ENCODE data around the gene PCTP.

Gene PCTP

DNA sequence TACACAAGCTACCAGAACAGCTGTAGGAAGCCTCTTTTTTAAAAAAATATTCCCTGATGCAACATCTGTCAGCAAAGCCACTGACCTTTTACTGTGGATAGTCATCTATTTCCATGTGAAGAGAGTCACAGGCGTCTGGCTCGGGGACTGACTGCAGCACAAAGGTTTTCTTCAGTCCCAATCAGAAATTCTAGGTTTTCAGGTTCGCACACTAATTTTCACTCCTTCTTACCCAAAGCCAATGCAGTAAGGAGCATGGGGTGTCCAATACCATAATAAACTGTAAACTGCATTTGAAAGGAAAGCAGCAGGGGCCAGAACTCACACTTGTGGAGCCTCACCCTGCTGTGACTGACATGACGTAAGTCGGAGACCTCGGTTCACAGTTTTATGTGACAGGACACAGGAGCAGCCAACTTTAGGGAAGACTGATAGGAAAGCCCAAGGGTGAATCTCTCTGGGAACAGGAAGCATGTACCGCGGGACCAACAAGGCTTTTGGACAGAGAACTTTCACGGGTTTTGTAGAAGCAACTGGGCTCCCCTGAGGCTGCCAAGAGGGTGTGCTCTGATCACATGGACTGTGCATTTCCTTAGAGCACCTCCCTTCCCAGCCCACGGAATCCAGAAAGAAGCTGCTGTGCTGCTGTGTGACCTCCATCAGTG, 19.1 kb upstream of the PCTP start:
- no peaks in the 10 kb centered on the region for H3K9me2 ChIP-seq (ENCODE audit: low read depth, low read length)
- H3K36me3 ChIP-seq (ENCODE audit: insufficient read depth, low read length), result no peaks in the 10 kb centered on the region
- TF ChIP-seq, protein P1, sequence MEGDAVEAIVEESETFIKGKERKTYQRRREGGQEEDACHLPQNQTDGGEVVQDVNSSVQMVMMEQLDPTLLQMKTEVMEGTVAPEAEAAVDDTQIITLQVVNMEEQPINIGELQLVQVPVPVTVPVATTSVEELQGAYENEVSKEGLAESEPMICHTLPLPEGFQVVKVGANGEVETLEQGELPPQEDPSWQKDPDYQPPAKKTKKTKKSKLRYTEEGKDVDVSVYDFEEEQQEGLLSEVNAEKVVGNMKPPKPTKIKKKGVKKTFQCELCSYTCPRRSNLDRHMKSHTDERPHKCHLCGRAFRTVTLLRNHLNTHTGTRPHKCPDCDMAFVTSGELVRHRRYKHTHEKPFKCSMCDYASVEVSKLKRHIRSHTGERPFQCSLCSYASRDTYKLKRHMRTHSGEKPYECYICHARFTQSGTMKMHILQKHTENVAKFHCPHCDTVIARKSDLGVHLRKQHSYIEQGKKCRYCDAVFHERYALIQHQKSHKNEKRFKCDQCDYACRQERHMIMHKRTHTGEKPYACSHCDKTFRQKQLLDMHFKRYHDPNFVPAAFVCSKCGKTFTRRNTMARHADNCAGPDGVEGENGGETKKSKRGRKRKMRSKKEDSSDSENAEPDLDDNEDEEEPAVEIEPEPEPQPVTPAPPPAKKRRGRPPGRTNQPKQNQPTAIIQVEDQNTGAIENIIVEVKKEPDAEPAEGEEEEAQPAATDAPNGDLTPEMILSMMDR (IDR thresholded peaks at IDR 0.05; ENCODE audit: low read length), result no peak
- TF ChIP-seq EZH2 (IDR thresholded peaks at IDR 0.05; ENCODE audit: borderline replicate concordance, low read length), result no peak
- no peaks in the 10 kb centered on the region for H3K27me3 ChIP-seq (ENCODE audit: insufficient read depth, low read length)
- H3K4me2 ChIP-seq (ENCODE audit: low read length), result no peak overlapping the region
- H3F3A ChIP-seq (ENCODE audit: insufficient read depth, low read length), result no peaks in the 10 kb centered on the region
- H3K9ac ChIP-seq (ENCODE audit: low read length), result no peak overlapping the region
- no peaks in the 10 kb centered on the region for H3K4me1 ChIP-seq (ENCODE audit: insufficient read depth, low read length, severe bottlenecking)
- H3K4me3 ChIP-seq (ENCODE audit: low read depth, low read length, poor library complexity, severe bottlenecking), result no peak overlapping the region
- H3K27ac ChIP-seq (ENCODE audit: low read depth, low read length, poor library complexity, severe bottlenecking), result no peak overlapping the region
- no peaks in the 10 kb centered on the region for H3K79me2 ChIP-seq (ENCODE audit: insufficient read depth, low read length)
- no peak overlapping the region for H2AFZ ChIP-seq (ENCODE audit: low read length)
- H4K20me1 ChIP-seq (ENCODE audit: insufficient read depth, low read length), result no peaks in the 10 kb centered on the region
- H3K9me3 ChIP-seq (ENCODE audit: low read length), result no peaks in the 10 kb centered on the region

DNA sequence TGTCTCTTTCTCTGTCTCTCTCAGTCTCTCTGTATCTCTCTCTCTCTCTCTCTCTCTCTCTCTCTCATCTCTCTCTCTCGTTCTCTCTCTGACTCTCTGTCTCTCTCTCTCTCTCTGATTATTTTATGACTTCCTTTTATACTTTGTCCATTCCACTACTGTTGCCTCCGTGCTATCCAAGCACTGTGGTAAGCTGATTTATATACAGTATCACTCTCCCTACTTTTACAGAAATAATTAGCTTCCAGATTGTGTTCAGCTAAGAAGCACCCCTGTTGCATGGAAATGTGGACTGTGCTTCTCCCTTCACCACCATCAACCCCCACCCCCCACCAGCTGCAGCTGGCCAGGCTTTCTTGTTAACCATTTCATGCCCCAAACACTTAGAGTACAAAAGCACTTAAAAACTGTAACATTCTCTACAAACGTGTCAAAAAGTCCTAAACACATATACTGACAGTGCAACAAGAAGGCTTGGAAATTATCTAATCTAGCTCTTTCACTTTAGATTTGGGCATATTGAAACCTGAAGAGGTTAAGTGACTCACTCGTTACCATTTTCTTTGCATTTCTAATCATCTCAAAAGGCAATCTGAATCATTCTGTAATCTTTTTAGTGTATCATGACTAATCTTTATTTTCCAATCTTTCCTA, 16.6 kb upstream of the PCTP start:
- H3K27ac ChIP-seq (ENCODE audit: low read depth, low read length, poor library complexity, severe bottlenecking), result no peak overlapping the region
- no peaks in the 10 kb centered on the region for H3K27me3 ChIP-seq (ENCODE audit: insufficient read depth, low read length)
- no peak for TF ChIP-seq EZH2 (IDR thresholded peaks at IDR 0.05; ENCODE audit: borderline replicate concordance, low read length)
- TF ChIP-seq, protein P1 (IDR thresholded peaks at IDR 0.05; ENCODE audit: low read length), result no peak
- no peaks in the 10 kb centered on the region for H4K20me1 ChIP-seq (ENCODE audit: insufficient read depth, low read length)
- H2AFZ ChIP-seq (ENCODE audit: low read length), result no peak overlapping the region
- H3K79me2 ChIP-seq (ENCODE audit: insufficient read depth, low read length), result no peaks in the 10 kb centered on the region
- no peaks in the 10 kb centered on the region for H3K9me3 ChIP-seq (ENCODE audit: low read length)
- H3K4me2 ChIP-seq (ENCODE audit: low read length), result no peak overlapping the region
- H3K4me3 ChIP-seq (ENCODE audit: low read depth, low read length, poor library complexity, severe bottlenecking), result no peak overlapping the region
- no peaks in the 10 kb centered on the region for H3K36me3 ChIP-seq (ENCODE audit: insufficient read depth, low read length)
- H3K4me1 ChIP-seq (ENCODE audit: insufficient read depth, low read length, severe bottlenecking), result no peaks in the 10 kb centered on the region
- no peaks in the 10 kb centered on the region for H3F3A ChIP-seq (ENCODE audit: insufficient read depth, low read length)
- no peak overlapping the region for H3K9ac ChIP-seq (ENCODE audit: low read length)
- H3K9me2 ChIP-seq (ENCODE audit: low read depth, low read length), result no peaks in the 10 kb centered on the region

DNA sequence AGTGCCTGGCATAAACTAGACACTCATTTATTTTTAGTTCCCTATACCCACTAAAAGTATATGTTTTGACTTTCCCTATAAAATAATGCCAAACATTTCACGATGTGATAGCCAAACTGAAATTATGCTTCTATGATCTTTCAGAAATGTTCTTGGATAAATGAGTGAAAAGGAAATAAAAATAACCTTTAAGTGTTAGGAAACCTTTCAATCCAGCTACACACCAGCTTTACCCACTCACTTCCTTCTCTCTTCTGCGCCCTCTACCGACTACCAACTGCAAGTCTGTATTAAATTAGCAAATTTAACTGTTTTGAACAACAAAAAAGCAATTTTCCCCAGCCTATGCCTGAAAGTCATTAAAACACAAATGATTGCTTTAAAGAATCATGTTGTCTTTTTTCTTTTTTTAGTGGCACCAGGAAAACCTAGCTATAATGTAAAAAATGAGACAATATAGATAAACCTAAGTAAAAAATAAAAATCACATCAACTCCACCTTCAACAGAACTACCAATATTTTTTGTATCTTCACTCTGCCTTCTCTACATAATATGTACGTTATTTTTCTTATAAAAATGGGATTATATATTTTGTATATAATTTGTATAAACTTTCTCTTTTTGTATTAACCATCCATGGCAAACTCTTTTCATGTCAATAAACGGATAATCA, 15.0 kb upstream of the PCTP start:
- Histone ChIP-seq H3K9me2 (ENCODE audit: low read depth, low read length) (no peaks in the 10 kb centered on the region), H3K27me3 (ENCODE audit: insufficient read depth, low read length) (no peaks in the 10 kb centered on the region), H3K4me1 (ENCODE audit: insufficient read depth, low read length, severe bottlenecking) (no peaks in the 10 kb centered on the region), H3K79me2 (ENCODE audit: insufficient read depth, low read length) (no peaks in the 10 kb centered on the region), H2AFZ (ENCODE audit: low read length) (no peak overlapping the region), H3K4me2 (ENCODE audit: low read length) (no peak overlapping the region), H4K20me1 (ENCODE audit: insufficient read depth, low read length) (no peaks in the 10 kb centered on the region), H3K4me3 (ENCODE audit: low read depth, low read length, poor library complexity, severe bottlenecking) (no peak overlapping the region), H3F3A (ENCODE audit: insufficient read depth, low read length) (no peaks in the 10 kb centered on the region), H3K27ac (ENCODE audit: low read depth, low read length, poor library complexity, severe bottlenecking) (no peak overlapping the region), H3K9me3 (ENCODE audit: low read length) (no peaks in the 10 kb centered on the region), H3K36me3 (ENCODE audit: insufficient read depth, low read length) (no peaks in the 10 kb centered on the region), H3K9ac (ENCODE audit: low read length) (no peak overlapping the region)
- TF ChIP-seq, protein P1 (IDR thresholded peaks at IDR 0.05; ENCODE audit: low read length), result peak; percentile 82
- TF ChIP-seq EZH2 (IDR thresholded peaks at IDR 0.05; ENCODE audit: borderline replicate concordance, low read length), result no peak

Data from OCI-LY1 (cell line).